GM12878 (cell line): ENCODE data around the gene PDLIM5. TPM values are rescaled to one million over a fixed set of nuclear protein-coding genes. Genes with fewer than 3 reads are reported as not detected.

Experiments used
- ATAC-seq: fragments of 200-7000 bp; cut with Tn5 transposase; 3 replicates; pipeline ENCODE4 v1.9.1; 2020; ENCODE audit warnings: mild to moderate bottlenecking, moderate library complexity
- BruUV-seq: library from RNA; stranded (reverse); fragments of 400-500 nt; replicated peaks from 2 replicates; lab custom pipeline; 2021; lab: Mats Ljungman, UMichigan
- CTCF ChIA-PET: fragments of 300-600 bp; sonication (Branson Sonifier 250); formaldehyde crosslinking; extraction: SDS; loops from one replicate; lab custom pipeline; 2021; ENCODE audit warnings: inconsistent platforms; lab: Yijun Ruan, JAX
- POLR2A ChIA-PET: fragments of 350-600 bp; formaldehyde crosslinking; extraction: SDS; loops from one replicate; lab custom pipeline; 2021; ENCODE audit warnings: inconsistent platforms; lab: Charles Lee
- RAD21 ChIA-PET: fragments of 300-600 bp; sonication (Branson Sonifier 250); formaldehyde crosslinking; loops from one replicate; lab custom pipeline; 2023; ENCODE audit warnings: antibody characterized with exemption; ENCODE audit not compliant: unreplicated experiment; lab: Charles Lee
- SMC1A ChIA-PET: fragments of 300-600 bp; sonication (Branson Sonifier 250); formaldehyde crosslinking; loops from one replicate; lab custom pipeline; 2023; ENCODE audit not compliant: unreplicated experiment, uncharacterized antibody; lab: Charles Lee
- DNase-seq: peaks from one replicate; pipeline ENCODE4 v3.0.0-alpha.2; 2011; ENCODE audit warnings: low read depth, low spot score
- FAIRE-seq: peaks from 3 replicates; lab custom pipeline; 2011; peaks lifted over from hg19 to GRCh38; lab: Jason Lieb, UNC
- H2AFZ ChIP-seq: 2 replicates; pipeline ENCODE4 v1.6.0; 2011; ENCODE audit warnings: low read depth, low read length, control low read depth; ENCODE audit not compliant: control insufficient read depth
- H3K27ac ChIP-seq: 2 replicates; pipeline ENCODE4 v1.5.1; 2011; ENCODE audit warnings: control low read depth; ENCODE audit not compliant: control insufficient read depth, insufficient read depth
- H3K27me3 ChIP-seq, 2 experiments: replicated peaks in 1 of 2; 2 replicates each; pipeline versions ENCODE4 v1.6.0 to v1.6.1; 2011; ENCODE audit warnings: low read length in 1 of 2; ENCODE audit not compliant: control insufficient read depth in 2 of 2, insufficient read depth in 2 of 2
- H3K36me3 ChIP-seq, 2 experiments: 2 replicates each; pipeline ENCODE4 v1.5.1; 2011; ENCODE audit warnings: low read length in 1 of 2; ENCODE audit not compliant: control insufficient read depth in 2 of 2, insufficient read depth in 2 of 2
- H3K4me1 ChIP-seq: 2 replicates; pipeline ENCODE4 v1.6.1; 2011; ENCODE audit warnings: mild to moderate bottlenecking, low read length, moderate library complexity, mixed read lengths; ENCODE audit not compliant: control insufficient read depth, insufficient read depth
- H3K4me2 ChIP-seq: 2 replicates; pipeline ENCODE4 v1.6.0; 2011; ENCODE audit warnings: control low read depth; ENCODE audit not compliant: control insufficient read depth, insufficient read depth
- H3K4me3 ChIP-seq: fragments of 200-600 bp; sonication (generic); 2 replicates; pipeline ENCODE4 v1.5.1; 2016
- H3K79me2 ChIP-seq: 2 replicates; pipeline ENCODE4 v1.6.0; 2011; ENCODE audit warnings: low read length; ENCODE audit not compliant: control insufficient read depth, insufficient read depth
- H3K9ac ChIP-seq: 2 replicates; pipeline ENCODE4 v1.8.0; 2011; ENCODE audit warnings: low read length, control low read depth, mixed read lengths; ENCODE audit not compliant: control insufficient read depth, insufficient read depth
- H3K9me3 ChIP-seq: replicated peaks from 3 replicates; pipeline ENCODE4 v1.5.1; 2011; ENCODE audit warnings: mild to moderate bottlenecking, low read length; ENCODE audit not compliant: control insufficient read depth, insufficient read depth
- H4K20me1 ChIP-seq: 2 replicates; pipeline ENCODE4 v1.6.0; 2011; ENCODE audit not compliant: control insufficient read depth, insufficient read depth
- BCLAF1 ChIP-seq: fragments of 450-650 bp; IDR thresholded peaks from 2 replicates; pipeline ENCODE4 v1.6.1; 2017; ENCODE audit warnings: antibody characterized with exemption, mild to moderate bottlenecking, moderate library complexity
- FOS ChIP-seq: IDR thresholded peaks from 3 replicates; pipeline ENCODE4 v1.6.1; 2011; ENCODE audit warnings: borderline replicate concordance; ENCODE audit not compliant: insufficient read length; ENCODE audit errors: extremely low read depth
- HDAC6 ChIP-seq: fragments of 200-600 bp; sonication (generic); IDR thresholded peaks from one replicate; pipeline ENCODE4 v1.8.0; 2017; ENCODE audit warnings: antibody characterized with exemption; ENCODE audit not compliant: unreplicated experiment
- LARP7 ChIP-seq: fragments of 450-650 bp; IDR thresholded peaks from 2 replicates; pipeline ENCODE4 v1.6.1; 2017; ENCODE audit warnings: mild to moderate bottlenecking
- PKNOX1 ChIP-seq: fragments of 450-650 bp; IDR thresholded peaks from 2 replicates; pipeline ENCODE4 v1.6.1; 2016; ENCODE audit warnings: mild to moderate bottlenecking
- POLR2AphosphoS2 ChIP-seq: IDR thresholded peaks from 2 replicates; pipeline ENCODE4 v1.6.1; 2011; ENCODE audit warnings: low read depth, mild to moderate bottlenecking, low read length, improper control_type of control experiment, moderate library complexity
- SP1 ChIP-seq: IDR thresholded peaks from one replicate; pipeline ENCODE4 v1.6.1; 2011; ENCODE audit warnings: low read depth, low read length
- SUPT20H ChIP-seq: IDR thresholded peaks from 2 replicates; pipeline ENCODE4 v1.6.1; 2011; ENCODE audit warnings: low read depth, mild to moderate bottlenecking, low read length, moderate library complexity, borderline replicate concordance; ENCODE audit not compliant: control insufficient read depth
- ZSCAN29 ChIP-seq: fragments of 450-650 bp; IDR thresholded peaks from 2 replicates; pipeline ENCODE4 v1.6.1; 2017; ENCODE audit warnings: mild to moderate bottlenecking, moderate library complexity
- in situ Hi-C: fragments of 300-500 bp; cut with MboI; formaldehyde crosslinking; loops from 9 replicates; pipeline ENCODE4 v1.14.3; 2018; ENCODE audit warnings: mixed read lengths
- intact Hi-C: fragments of 100-400 bp; cut with micrococcal nuclease; formaldehyde crosslinking; loops from one replicate; pipeline ENCODE4 v1.14.2; 2022; ENCODE audit not compliant: unreplicated experiment
- polyA plus RNA-seq, 11 experiments: library from polyadenylated mRNA; depleted of rRNA in 4 of 11; unstranded in 6 of 11; stranded (reverse) in 5 of 11; fragments of >200 nt; fragmentation: Nextera tagmentation in 4 of 11; fragmentation: Illumina TruSeq in 1 of 11; extraction: Ambion mirVana in 4 of 11; extraction: Trizol in 1 of 11; gene quantifications; 1 replicate in 1 of 11; 2 replicates in 10 of 11; pipeline versions ENCODE4 v1.2.1 to v1.2.3, GENCODE V29; 2011 to 2016; ENCODE audit warnings: inconsistent platforms in 2 of 11, missing spikeins in 2 of 11, low read depth in 1 of 11
- total RNA-seq, 4 experiments: library from RNA; depleted of rRNA in 3 of 4; stranded (reverse); fragments of >200 nt in 3 of 4; fragmentation: Illumina TruSeq in 1 of 4; extraction: Trizol in 1 of 4; gene quantifications; 2 replicates each; pipeline versions ENCODE4 v1.2.1 to v1.2.3, GENCODE V29; 2013 to 2021
- TF ChIP-seq, protein P1 (sequence below): IDR thresholded peaks from 2 replicates; pipeline ENCODE4 v1.6.1; 2011; ENCODE audit warnings: low read depth, mild to moderate bottlenecking, low read length, moderate library complexity, borderline replicate concordance; ENCODE audit errors: extremely low read depth
- TF ChIP-seq, protein P2 (sequence below), 3 experiments: IDR thresholded peaks in 2 of 3; conservative IDR thresholded peaks in 1 of 3; 2 replicates each; pipeline ENCODE4 v1.5.1; 2011; ENCODE audit warnings: low read depth in 3 of 3, low read length in 3 of 3, mild to moderate bottlenecking in 3 of 3, control low read depth in 2 of 3, moderate library complexity in 2 of 3, inconsistent platforms in 1 of 3, mixed read lengths in 1 of 3; ENCODE audit not compliant: control insufficient read depth in 2 of 3, insufficient read depth in 1 of 3; ENCODE audit errors: extremely low read depth in 1 of 3
- TF ChIP-seq, protein P3 (sequence below): fragments of 450-650 bp; IDR thresholded peaks from 2 replicates; pipeline ENCODE4 v1.6.1; 2016; ENCODE audit warnings: mild to moderate bottlenecking
- TF ChIP-seq, protein P4 (sequence below): fragments of 150-350 bp; IDR thresholded peaks from 2 replicates; pipeline ENCODE4 v1.6.1; 2014; ENCODE audit warnings: mild to moderate bottlenecking, low read depth, low read length

PDLIM5 gene
- total and polyA plus RNA-seq, 10 of the 15 experiments (the other 5 are each of a cell fraction or from before 2014, with no cell fraction given): 10.0 to 52.9 (median 20.7) TPM

DNA sequence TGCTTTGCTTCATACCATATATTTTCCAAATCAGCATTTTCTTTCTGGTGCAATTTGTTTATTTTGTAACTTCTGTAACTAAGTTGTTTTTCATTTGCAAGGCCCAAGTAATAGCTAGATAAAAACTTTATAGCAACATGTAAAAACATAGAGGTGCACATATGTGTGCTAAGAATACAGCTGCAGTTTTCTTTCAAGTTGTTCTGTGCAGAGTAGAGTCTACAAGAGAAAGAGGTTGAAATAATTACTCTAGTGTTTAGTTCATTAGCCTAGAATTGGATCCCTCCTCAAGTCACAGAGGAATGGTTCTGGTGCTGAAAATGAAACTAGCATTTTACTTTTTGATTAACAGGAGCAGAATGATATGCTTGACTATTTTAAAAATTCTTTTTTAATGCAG, 32.2 kb upstream of the PDLIM5 start:
- H4K20me1 ChIP-seq: no peaks in the 10 kb centered on the region
- in situ Hi-C loops (no loop called here), intact Hi-C loops (no loop called here)
- H3K79me2 ChIP-seq: no peaks in the 10 kb centered on the region
- FAIRE-seq (no peak), ATAC-seq (no peak), DNase-seq (no peak)
- ChIA-PET POLR2A (no interaction called here), SMC1A (interaction anchor here (2.0 kb wide), 1 partner anchor 11 kb away, joined by 14 read pairs; no protein-coding TSS in a partner anchor), CTCF (interaction anchor here (1.2 to 1.9 kb wide), 2 partner anchors 11 to 13 kb away, joined by 4 to 18 read pairs; no protein-coding TSS in a partner anchor), RAD21 (no interaction called here)
- no peak overlapping the region for H3K9ac ChIP-seq
- H3K27me3 ChIP-seq: no peaks in the 10 kb centered on the region; a peak in 1 of 4 replicates
- no peaks in the 10 kb centered on the region; the same call in 2 of the 3 replicates for H3K9me3 ChIP-seq
- H3K4me3 ChIP-seq: no peak overlapping the region
- no peaks in the 10 kb centered on the region for H3K36me3 ChIP-seq
- H3K27ac ChIP-seq: no peak overlapping the region
- BruUV-seq: no TSS peak
- H3K4me2 ChIP-seq: no peak overlapping the region
- H3K4me1 ChIP-seq: no peaks in the 10 kb centered on the region
- H2AFZ ChIP-seq: no peak overlapping the region
- no peak for TF ChIP-seq LARP7
- no peak for TF ChIP-seq POLR2AphosphoS2
- no peak for TF ChIP-seq ZSCAN29
- TF ChIP-seq, protein P1, sequence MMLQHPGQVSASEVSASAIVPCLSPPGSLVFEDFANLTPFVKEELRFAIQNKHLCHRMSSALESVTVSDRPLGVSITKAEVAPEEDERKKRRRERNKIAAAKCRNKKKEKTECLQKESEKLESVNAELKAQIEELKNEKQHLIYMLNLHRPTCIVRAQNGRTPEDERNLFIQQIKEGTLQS: no peak
- no peak for TF ChIP-seq HDAC6
- no peak for TF ChIP-seq FOS
- TF ChIP-seq, protein P2, sequence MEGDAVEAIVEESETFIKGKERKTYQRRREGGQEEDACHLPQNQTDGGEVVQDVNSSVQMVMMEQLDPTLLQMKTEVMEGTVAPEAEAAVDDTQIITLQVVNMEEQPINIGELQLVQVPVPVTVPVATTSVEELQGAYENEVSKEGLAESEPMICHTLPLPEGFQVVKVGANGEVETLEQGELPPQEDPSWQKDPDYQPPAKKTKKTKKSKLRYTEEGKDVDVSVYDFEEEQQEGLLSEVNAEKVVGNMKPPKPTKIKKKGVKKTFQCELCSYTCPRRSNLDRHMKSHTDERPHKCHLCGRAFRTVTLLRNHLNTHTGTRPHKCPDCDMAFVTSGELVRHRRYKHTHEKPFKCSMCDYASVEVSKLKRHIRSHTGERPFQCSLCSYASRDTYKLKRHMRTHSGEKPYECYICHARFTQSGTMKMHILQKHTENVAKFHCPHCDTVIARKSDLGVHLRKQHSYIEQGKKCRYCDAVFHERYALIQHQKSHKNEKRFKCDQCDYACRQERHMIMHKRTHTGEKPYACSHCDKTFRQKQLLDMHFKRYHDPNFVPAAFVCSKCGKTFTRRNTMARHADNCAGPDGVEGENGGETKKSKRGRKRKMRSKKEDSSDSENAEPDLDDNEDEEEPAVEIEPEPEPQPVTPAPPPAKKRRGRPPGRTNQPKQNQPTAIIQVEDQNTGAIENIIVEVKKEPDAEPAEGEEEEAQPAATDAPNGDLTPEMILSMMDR (IDR thresholded peaks at IDR 0.05 in 2 of 3, conservative IDR thresholded peaks at IDR 0.05 in 1 of 3; ENCODE audit: control insufficient read depth in 2 of 3, extremely low read depth in 1 of 3, insufficient read depth in 1 of 3, low read depth in 3 of 3, low read length in 3 of 3): no peak
- no peak for TF ChIP-seq PKNOX1
- no peak for TF ChIP-seq BCLAF1
- no peak for TF ChIP-seq SP1
- TF ChIP-seq SUPT20H: no peak
- TF ChIP-seq, protein P3, sequence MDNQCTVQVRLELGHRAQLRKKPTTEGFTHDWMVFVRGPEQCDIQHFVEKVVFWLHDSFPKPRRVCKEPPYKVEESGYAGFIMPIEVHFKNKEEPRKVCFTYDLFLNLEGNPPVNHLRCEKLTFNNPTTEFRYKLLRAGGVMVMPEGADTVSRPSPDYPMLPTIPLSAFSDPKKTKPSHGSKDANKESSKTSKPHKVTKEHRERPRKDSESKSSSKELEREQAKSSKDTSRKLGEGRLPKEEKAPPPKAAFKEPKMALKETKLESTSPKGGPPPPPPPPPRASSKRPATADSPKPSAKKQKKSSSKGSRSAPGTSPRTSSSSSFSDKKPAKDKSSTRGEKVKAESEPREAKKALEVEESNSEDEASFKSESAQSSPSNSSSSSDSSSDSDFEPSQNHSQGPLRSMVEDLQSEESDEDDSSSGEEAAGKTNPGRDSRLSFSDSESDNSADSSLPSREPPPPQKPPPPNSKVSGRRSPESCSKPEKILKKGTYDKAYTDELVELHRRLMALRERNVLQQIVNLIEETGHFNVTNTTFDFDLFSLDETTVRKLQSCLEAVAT: no peak
- TF ChIP-seq, protein P4, sequence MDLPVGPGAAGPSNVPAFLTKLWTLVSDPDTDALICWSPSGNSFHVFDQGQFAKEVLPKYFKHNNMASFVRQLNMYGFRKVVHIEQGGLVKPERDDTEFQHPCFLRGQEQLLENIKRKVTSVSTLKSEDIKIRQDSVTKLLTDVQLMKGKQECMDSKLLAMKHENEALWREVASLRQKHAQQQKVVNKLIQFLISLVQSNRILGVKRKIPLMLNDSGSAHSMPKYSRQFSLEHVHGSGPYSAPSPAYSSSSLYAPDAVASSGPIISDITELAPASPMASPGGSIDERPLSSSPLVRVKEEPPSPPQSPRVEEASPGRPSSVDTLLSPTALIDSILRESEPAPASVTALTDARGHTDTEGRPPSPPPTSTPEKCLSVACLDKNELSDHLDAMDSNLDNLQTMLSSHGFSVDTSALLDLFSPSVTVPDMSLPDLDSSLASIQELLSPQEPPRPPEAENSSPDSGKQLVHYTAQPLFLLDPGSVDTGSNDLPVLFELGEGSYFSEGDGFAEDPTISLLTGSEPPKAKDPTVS: no peak
